Measurements from ENCODE around the gene COMTD1. TPM values are rescaled to one million over a fixed set of nuclear protein-coding genes. Genes with fewer than 3 reads are reported as not detected.

Gene COMTD1
- total RNA-seq, 2 donors from 2014 or later = 156 to 301 TPM

- Histone ChIP-seq H3K9me3 (no peaks in the 10 kb centered on the region), H3K27ac (peak overlapping the region; percentile 89 to 95 (median 93)), H3K4me1 (peaks cover 58% of the 10 kb centered on the region), H3K27me3 (no peaks in the 10 kb centered on the region), H3K4me3 (peak overlapping the region; percentile 36 to 39), H3K36me3 (replicated peaks in 1 of 2; ENCODE audit: insufficient read depth in 1 of 2, low read depth in 2 of 2) (peaks cover 0 to 9% of the 10 kb centered on the region in 2 donors)
- peak in 2 of 3 donors; percentile 26 to 42 for TF ChIP-seq POLR2A (IDR thresholded peaks at IDR 0.05)
- TF ChIP-seq, protein P1, sequence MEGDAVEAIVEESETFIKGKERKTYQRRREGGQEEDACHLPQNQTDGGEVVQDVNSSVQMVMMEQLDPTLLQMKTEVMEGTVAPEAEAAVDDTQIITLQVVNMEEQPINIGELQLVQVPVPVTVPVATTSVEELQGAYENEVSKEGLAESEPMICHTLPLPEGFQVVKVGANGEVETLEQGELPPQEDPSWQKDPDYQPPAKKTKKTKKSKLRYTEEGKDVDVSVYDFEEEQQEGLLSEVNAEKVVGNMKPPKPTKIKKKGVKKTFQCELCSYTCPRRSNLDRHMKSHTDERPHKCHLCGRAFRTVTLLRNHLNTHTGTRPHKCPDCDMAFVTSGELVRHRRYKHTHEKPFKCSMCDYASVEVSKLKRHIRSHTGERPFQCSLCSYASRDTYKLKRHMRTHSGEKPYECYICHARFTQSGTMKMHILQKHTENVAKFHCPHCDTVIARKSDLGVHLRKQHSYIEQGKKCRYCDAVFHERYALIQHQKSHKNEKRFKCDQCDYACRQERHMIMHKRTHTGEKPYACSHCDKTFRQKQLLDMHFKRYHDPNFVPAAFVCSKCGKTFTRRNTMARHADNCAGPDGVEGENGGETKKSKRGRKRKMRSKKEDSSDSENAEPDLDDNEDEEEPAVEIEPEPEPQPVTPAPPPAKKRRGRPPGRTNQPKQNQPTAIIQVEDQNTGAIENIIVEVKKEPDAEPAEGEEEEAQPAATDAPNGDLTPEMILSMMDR (IDR thresholded peaks at IDR 0.05) = no peak
- intact Hi-C loops (cut with DNase I) = no loop called here
- DNase-seq (peak in 2 of 4 donors; percentile 67 to 73), ATAC-seq (peak; percentile 23)
- 0% methylated on average over 62 of the region's 62 CpGs; no CpG with 5 or more reads in 1 of the 2 donors for WGBS, 2 donors
Observed at GRCh38 chr10:75234683-75235374, 928 bp downstream of the COMTD1 start.

GRCh38 chr10:75234017-75234682 is 1.6 kb downstream of the COMTD1 start:
- peak; percentile 32 to 76 (median 72) for TF ChIP-seq POLR2A (IDR thresholded peaks at IDR 0.05)
- TF ChIP-seq, protein P1 (IDR thresholded peaks at IDR 0.05) = no peak
- Histone ChIP-seq H3K9me3 (no peaks in the 10 kb centered on the region), H3K36me3 (replicated peaks in 1 of 2; ENCODE audit: insufficient read depth in 1 of 2, low read depth in 2 of 2) (peaks cover 0 to 9% of the 10 kb centered on the region in 2 donors), H3K27ac (peak overlapping the region; percentile 89 to 95 (median 93)), H3K4me1 (peaks cover 58% of the 10 kb centered on the region), H3K27me3 (no peaks in the 10 kb centered on the region), H3K4me3 (peak overlapping the region; percentile 36 to 39)
- intact Hi-C loops (cut with DNase I) = no loop called here
- WGBS, 2 donors = 0 to 4% methylated on average over 19 to 48 of the region's 48 CpGs
- ATAC-seq (peak; percentile 84), DNase-seq (peak; percentile 98 to 99 (median 99))

GRCh38 chr10:75233444-75234016 is 2.2 kb downstream of the COMTD1 start:
- intact Hi-C loops (cut with DNase I) = no loop called here
- H3K4me3 ChIP-seq = no peak overlapping the region
- H3K36me3 ChIP-seq (replicated peaks in 1 of 2; ENCODE audit: insufficient read depth in 1 of 2, low read depth in 2 of 2) = peaks cover 0 to 9% of the 10 kb centered on the region in 2 donors
- TF ChIP-seq, protein P1 (IDR thresholded peaks at IDR 0.05) = no peak
- TF ChIP-seq POLR2A (IDR thresholded peaks at IDR 0.05) = no peak
- ATAC-seq (no peak), DNase-seq (peak in 1 of 4 donors; percentile 34)
- H3K27me3 ChIP-seq = no peaks in the 10 kb centered on the region
- H3K9me3 ChIP-seq = no peaks in the 10 kb centered on the region
- peaks cover 60% of the 10 kb centered on the region for H3K4me1 ChIP-seq
- 33% methylated on average over 7 to 14 of the region's 14 CpGs for WGBS, 2 donors
- H3K27ac ChIP-seq = peak overlapping the region; percentile 89 to 95 (median 93)

DNA sequence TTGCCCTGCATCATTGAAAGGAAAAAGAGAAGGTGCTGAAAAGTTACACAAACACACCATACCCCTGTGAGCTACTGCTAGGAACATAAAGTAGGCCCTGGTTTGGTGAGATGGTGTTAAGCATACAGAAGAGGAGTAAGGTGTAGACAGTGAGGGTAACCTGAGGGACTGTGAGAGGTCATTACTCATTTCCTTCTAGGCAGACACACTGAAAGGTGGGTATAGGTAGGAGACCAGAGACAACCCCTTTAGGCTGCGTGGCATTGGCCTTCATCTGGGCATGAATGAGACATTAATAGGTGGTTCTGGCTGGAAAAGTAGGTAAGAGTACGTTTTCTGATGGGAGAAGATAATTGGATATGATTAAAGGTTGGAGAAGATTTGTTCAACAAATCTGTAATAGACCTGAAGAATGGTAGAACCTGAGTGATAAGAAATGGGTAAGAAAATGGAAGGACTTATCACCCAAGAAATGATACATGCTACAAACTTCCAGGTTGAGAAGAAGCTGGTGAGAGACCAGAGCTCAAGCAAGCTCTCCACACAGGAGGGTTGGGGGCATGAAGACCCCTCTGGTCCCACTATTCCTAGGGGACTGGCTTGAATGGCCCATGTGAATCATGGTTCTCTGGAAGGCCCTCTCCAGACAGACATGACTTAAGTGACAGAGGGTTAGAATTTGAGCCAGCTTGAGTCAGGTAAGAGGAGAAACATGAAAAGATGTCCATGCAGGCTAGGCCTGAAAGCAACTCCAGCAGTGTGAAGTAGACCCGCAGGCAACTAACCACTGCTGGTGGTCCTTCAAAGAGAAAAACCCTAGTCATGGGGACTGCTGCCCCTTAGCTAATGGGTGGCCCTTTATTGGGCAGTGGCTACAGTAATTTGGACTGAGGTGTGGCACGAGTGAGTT is 3.8 kb downstream of the COMTD1 start:
- peak overlapping the region in 1 of 4 donors; percentile 8 for H3K27ac ChIP-seq
- 70 to 74% methylated on average over 4 of the region's 4 CpGs for WGBS, 2 donors
- intact Hi-C loops (cut with DNase I) = no loop called here

More for the DNA sequence above, 3.8 kb downstream of the COMTD1 start:
- H3K9me3 ChIP-seq = no peaks in the 10 kb centered on the region
- peaks cover 0 to 9% of the 10 kb centered on the region in 2 donors for H3K36me3 ChIP-seq (replicated peaks in 1 of 2; ENCODE audit: insufficient read depth in 1 of 2, low read depth in 2 of 2)
- H3K4me3 ChIP-seq = no peak overlapping the region
- peaks cover 65% of the 10 kb centered on the region for H3K4me1 ChIP-seq
- DNase-seq = peak in 1 of 4 donors; percentile 1
- no peak for ATAC-seq
- H3K27me3 ChIP-seq = no peaks in the 10 kb centered on the region
- peak in 1 of 3 donors; percentile 9 for TF ChIP-seq POLR2A (IDR thresholded peaks at IDR 0.05)
- TF ChIP-seq, protein P1 (IDR thresholded peaks at IDR 0.05) = no peak

All from body of pancreas (tissue), 4 donors.